Activated CD4-positive, alpha-beta T cell treated with anti-CD3 and anti-CD28 coated beads, Interleukin-2, amount 10 ng/mL, durations not matched to agents 7 days and 5 days (primary cell): ENCODE measurements around the gene FOXD2. TPM values are rescaled to one million over a fixed set of nuclear protein-coding genes. Genes with fewer than 3 reads are reported as not detected.

ENCODE experiments used
- CTCF ChIA-PET: fragments of 350-600 bp; sonication (Branson Sonifier 250); formaldehyde crosslinking; loops from one replicate; lab custom pipeline; 2021; ENCODE audit warnings: antibody characterized with exemption; lab: Charles Lee
- POLR2A ChIA-PET: fragments of 350-600 bp; sonication (Branson Sonifier 250); formaldehyde crosslinking; loops from one replicate; lab custom pipeline; 2021; ENCODE audit warnings: antibody characterized with exemption; lab: Charles Lee
- DNase-seq: peaks from one replicate; pipeline ENCODE4 v3.0.0-alpha.2; 2020
- H3K27ac Mint-ChIP-seq: one replicate; pipeline ENCODE4 v1.8.0; 2021; ENCODE audit warnings: mild to moderate bottlenecking, moderate library complexity, mixed read lengths
- H3K27me3 Mint-ChIP-seq: one replicate; pipeline ENCODE4 v1.8.0; 2021; ENCODE audit warnings: mixed read lengths
- H3K36me3 Mint-ChIP-seq: one replicate; pipeline ENCODE4 v1.8.0; 2021; ENCODE audit warnings: low read depth, mixed read lengths
- H3K4me1 Mint-ChIP-seq: one replicate; pipeline ENCODE4 v1.8.0; 2021; ENCODE audit warnings: mixed read lengths
- H3K4me3 Mint-ChIP-seq: one replicate; pipeline ENCODE4 v1.8.0; 2021; ENCODE audit warnings: mild to moderate bottlenecking, moderate library complexity, mixed read lengths
- H3K9me3 Mint-ChIP-seq: one replicate; pipeline ENCODE4 v1.8.0; 2021; ENCODE audit warnings: mixed read lengths
- total RNA-seq, 2 experiments: library from RNA; stranded (reverse); gene quantifications; one replicate each; pipeline ENCODE4 v1.2.3, GENCODE V29; 2021

Gene FOXD2
- total RNA-seq, 2 experiments from 2014 or later = 0.15 to 0.20 TPM

DNA sequence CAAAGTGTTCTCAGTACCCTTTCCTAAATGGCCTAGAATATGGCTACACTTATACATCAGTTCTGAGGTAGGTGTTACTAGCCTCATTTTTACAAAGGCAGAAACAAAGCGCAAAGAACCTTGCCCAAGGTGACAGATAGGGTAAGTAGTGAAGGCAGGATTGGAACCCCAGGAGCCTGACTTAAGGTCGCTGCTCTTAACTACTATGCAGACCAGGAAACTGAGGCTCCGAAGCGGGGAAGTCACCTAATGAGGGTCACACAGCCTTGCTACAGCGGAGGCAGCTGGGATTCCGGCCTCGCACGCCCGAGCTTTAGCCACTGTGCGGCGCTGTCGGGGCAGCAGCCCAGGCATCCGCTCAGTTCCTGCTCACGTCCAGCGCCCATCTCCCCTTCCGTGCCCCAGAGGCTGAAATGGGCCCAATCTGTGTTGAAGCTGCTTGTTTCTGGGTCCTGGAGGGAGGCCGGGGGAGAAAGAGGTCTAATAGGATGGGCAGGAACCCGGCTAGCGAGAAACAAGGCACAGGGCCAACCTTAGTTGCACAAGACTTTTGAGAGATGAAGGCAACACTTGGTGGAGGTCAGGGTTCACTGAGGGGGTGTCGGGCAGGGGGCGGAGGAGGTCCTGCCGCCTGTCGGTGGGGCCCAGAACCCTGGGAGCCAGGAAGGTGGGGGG is 1.4 kb upstream of the FOXD2 start:
- Mint-ChIP-seq H3K4me3 (peak overlapping the region; percentile 93), H3K9me3 (no peaks in the 10 kb centered on the region), H3K36me3 (peaks cover 28% of the 10 kb centered on the region), H3K27ac (peak overlapping the region; percentile 91), H3K27me3 (peaks cover 32% of the 10 kb centered on the region), H3K4me1 (peaks cover 45% of the 10 kb centered on the region)
- peak; percentile 79 for DNase-seq
- ChIA-PET POLR2A (no interaction called here), CTCF (interaction anchor here (0.6 to 4.6 kb wide), 14 partner anchors 8 to 290 kb away, joined by 3 to 36 read pairs (median 4); no protein-coding TSS in a partner anchor)

DNA sequence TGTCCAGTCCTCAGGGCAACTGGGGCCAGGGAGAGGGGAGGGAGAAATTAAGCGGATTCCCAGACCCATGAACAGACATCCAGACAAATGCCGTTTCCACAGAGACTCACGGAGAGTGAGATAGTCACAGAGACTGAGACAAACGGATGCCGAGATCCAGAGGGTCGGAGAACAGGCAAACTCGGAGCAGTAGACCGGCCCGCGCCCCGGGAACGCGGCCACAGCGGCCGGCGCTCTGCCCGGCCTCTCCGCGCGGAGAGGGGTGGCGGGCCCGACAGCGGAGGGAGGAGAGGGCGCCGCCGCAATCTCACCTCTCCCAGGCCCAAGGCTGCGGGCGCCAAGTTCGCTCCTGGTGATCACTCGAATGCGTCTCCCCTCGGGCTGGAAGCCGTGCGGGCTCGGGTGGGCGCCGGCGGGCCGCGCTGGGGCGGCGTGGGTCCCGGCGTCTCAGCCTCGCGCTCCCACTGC is 831 bp upstream of the FOXD2 start:
- H3K27me3 Mint-ChIP-seq = peaks cover 32% of the 10 kb centered on the region
- H3K36me3 Mint-ChIP-seq = peaks cover 27% of the 10 kb centered on the region
- DNase-seq = no peak
- no peaks in the 10 kb centered on the region for H3K9me3 Mint-ChIP-seq
- H3K4me3 Mint-ChIP-seq = peak overlapping the region; percentile 93
- H3K27ac Mint-ChIP-seq = peak overlapping the region; percentile 91
- ChIA-PET CTCF (interaction anchor here (0.7 to 4.6 kb wide), 45 partner anchors 8 to 291 kb away, joined by 3 to 36 read pairs (median 4); partner anchors contain the start of genes CMPK1, PDZK1IP1 and STIL), POLR2A (interaction anchor here (0.6 to 0.7 kb wide), 2 partner anchors 73 to 103 kb away, joined by 3 read pairs; partner anchors contain the start of gene CMPK1)
- H3K4me1 Mint-ChIP-seq = peaks cover 40% of the 10 kb centered on the region

DNA sequence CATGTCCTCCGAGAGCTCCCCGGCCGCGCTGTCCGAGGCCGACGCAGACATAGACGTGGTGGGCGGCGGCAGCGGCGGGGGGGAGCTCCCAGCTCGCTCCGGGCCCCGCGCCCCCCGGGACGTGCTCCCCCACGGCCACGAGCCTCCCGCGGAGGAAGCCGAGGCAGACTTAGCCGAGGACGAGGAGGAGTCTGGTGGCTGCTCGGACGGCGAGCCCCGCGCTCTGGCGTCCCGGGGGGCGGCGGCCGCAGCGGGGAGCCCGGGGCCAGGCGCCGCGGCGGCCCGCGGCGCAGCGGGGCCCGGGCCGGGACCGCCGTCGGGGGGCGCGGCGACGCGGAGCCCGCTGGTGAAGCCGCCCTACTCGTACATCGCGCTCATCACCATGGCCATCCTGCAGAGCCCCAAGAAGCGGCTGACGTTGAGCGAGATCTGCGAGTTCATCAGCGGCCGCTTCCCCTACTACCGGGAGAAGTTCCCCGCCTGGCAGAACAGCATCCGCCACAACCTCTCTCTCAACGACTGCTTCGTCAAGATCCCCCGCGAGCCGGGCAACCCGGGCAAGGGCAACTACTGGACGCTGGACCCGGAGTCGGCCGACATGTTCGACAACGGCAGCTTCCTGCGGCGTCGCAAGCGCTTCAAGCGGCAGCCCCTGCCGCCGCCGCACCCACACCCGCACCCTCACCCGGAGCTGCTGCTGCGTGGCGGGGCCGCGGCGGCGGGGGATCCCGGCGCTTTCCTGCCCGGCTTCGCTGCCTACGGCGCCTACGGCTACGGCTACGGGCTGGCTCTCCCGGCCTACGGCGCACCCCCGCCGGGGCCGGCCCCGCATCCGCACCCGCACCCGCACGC is 547 bp downstream of the FOXD2 start:
- Mint-ChIP-seq H3K27ac (peak overlapping the region; percentile 66), H3K36me3 (peaks cover 14% of the 10 kb centered on the region), H3K4me3 (peak overlapping the region; percentile 66), H3K9me3 (no peaks in the 10 kb centered on the region), H3K27me3 (peaks cover 19% of the 10 kb centered on the region), H3K4me1 (peaks cover 27% of the 10 kb centered on the region)
- CTCF ChIA-PET = interaction anchor here (0.6 to 4.6 kb wide), 28 partner anchors 9 to 289 kb away, joined by 3 to 36 read pairs (median 5); partner anchors contain the start of genes PDZK1IP1 and STIL
- peak; percentile 33 for DNase-seq
- POLR2A ChIA-PET = no interaction called here

DNA sequence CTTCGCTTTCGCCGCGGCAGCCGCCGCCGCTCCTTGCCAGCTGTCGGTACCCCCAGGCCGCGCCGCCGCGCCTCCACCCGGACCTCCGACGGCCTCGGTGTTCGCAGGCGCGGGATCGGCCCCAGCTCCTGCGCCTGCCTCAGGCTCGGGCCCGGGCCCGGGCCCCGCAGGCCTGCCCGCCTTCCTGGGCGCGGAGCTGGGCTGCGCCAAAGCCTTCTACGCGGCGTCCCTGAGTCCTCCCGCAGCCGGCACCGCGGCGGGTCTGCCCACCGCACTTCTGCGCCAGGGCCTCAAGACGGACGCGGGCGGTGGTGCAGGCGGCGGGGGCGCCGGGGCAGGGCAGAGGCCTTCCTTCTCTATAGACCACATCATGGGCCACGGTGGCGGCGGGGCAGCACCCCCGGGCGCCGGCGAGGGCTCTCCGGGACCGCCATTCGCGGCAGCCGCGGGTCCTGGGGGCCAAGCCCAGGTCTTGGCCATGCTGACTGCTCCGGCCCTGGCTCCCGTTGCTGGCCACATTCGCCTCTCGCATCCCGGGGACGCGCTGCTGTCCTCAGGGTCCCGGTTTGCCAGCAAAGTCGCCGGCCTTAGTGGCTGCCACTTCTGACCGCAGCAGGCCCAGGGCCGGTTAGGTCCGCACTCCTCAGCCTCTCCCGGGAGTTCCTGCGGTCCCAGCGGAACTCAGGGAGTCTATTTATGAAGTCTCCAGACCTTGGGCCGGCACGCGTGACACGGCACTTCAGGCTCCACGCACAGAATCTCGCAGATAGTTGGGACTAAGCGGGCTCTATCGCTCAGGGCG is 1.4 kb downstream of the FOXD2 start:
- peak overlapping the region; percentile 32 for H3K4me3 Mint-ChIP-seq
- peaks cover 28% of the 10 kb centered on the region for H3K4me1 Mint-ChIP-seq
- H3K27me3 Mint-ChIP-seq = peaks cover 11% of the 10 kb centered on the region
- no peak for DNase-seq
- peak overlapping the region; percentile 36 for H3K27ac Mint-ChIP-seq
- no peaks in the 10 kb centered on the region for H3K9me3 Mint-ChIP-seq
- peaks cover 10% of the 10 kb centered on the region for H3K36me3 Mint-ChIP-seq
- POLR2A ChIA-PET = no interaction called here
- CTCF ChIA-PET = interaction anchor here (0.8 to 4.6 kb wide), 8 partner anchors 10 to 286 kb away, joined by 3 to 36 read pairs (median 8); no protein-coding TSS in a partner anchor

DNA sequence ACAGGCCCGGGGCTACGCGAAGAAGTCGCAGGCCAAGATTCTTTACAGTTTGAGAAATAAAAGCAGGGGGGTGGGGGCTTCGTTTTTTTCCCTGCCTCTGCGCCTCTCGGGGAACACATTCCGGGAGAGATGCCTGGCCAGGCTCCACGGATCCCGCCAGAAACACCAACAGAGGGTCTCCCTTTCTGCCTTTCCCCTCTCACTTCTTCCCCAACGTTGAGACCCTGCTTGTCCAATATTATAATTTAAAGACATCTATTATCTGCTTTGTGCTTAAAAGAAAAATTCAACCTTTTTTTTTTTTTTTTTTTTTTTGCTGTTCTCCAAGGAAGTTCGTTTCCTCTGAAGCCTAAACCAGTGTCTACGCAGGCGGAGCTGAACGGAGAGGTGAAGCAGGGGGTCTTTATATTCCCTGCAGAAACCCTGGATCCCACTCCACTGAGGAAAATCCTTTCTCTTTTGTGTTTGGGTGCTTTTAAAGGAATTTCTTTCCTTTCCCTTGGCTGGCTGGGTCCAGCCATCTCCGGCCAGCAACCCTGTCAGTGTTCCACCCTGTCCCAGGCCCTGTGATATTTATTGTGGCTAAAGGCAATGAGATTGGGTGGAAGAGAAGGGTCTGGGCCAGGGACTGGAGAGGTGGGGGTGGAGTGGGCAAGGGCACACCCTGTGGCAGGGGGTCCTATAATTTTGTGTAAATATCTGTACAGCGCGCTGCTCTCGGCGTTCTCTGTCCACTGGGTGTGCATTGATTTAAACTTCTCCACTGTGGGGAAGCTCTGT is 2.2 kb downstream of the FOXD2 start:
- Mint-ChIP-seq H3K9me3 (no peaks in the 10 kb centered on the region), H3K27ac (peak overlapping the region; percentile 36), H3K36me3 (peaks cover 3% of the 10 kb centered on the region), H3K27me3 (peaks cover 3% of the 10 kb centered on the region), H3K4me1 (peaks cover 29% of the 10 kb centered on the region), H3K4me3 (peak overlapping the region; percentile 32)
- no peak for DNase-seq
- POLR2A ChIA-PET = no interaction called here
- CTCF ChIA-PET = interaction anchor here (0.9 to 2.2 kb wide), 2 partner anchors 271 to 278 kb away, joined by 3 to 7 read pairs; no protein-coding TSS in a partner anchor

DNA sequence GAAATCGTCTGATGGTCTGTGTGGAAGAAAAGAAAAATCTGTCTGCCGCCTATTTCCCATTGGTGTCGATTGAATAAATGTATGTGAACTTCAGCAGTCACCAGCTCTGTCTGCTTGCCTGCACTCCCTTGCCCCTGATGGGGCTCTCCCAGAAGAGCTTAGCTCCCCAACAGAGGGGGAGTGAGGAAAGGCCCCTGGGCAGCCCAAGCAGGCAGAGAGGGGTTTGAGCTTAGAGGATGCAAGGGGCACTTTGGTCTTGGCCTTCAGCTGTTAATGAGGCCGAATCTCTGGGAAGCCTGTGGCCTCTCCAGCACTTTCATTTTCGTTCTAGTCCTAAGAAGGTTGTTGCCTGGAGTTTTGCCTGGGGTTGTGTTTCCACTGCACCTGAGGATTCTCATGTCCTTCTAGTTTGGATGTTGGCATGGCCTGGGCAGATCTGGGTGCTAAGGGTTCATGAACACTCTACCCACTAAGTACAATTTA is 2.8 kb downstream of the FOXD2 start:
- Mint-ChIP-seq H3K4me3 (no peak overlapping the region), H3K9me3 (no peaks in the 10 kb centered on the region), H3K27me3 (peaks cover 3% of the 10 kb centered on the region), H3K36me3 (peaks cover 1% of the 10 kb centered on the region), H3K27ac (no peak overlapping the region), H3K4me1 (peaks cover 30% of the 10 kb centered on the region)
- ChIA-PET CTCF (interaction anchor here (0.9 to 2.2 kb wide), 4 partner anchors 9 to 277 kb away, joined by 3 to 8 read pairs (median 6); no protein-coding TSS in a partner anchor), POLR2A (no interaction called here)
- DNase-seq = no peak

DNA sequence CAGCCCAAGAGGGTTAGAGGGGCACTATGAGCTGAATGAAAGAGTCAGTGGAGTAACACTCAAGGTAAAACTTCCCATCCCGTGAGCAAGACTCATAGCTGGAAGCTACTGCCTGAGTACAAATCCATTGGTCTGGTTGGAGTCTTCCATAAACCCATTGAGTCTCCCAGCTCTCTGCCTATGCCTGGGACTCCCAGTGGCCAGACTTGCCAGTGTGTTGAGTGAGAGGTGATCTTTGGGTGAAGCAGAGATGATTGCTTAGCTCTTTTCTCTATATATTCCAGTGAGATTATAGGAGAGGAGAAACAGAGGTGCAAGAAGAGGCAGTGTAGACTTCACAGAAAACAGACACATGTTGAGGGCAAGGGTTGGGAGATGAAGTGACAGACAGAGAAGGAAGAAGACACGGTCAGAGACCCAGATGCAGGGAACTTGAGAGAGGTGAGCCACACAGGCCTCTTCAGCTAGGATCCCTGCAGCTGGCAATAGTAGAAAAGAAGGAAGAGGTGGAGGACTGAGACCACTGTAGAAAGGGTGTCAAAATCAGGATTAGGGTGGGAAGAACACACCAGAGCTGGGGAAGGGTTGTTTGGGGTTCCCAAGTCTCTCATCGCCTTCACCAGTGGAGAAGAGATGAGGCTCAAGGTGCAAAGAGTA is 3.7 kb downstream of the FOXD2 start:
- no peaks in the 10 kb centered on the region for H3K9me3 Mint-ChIP-seq

DNA sequence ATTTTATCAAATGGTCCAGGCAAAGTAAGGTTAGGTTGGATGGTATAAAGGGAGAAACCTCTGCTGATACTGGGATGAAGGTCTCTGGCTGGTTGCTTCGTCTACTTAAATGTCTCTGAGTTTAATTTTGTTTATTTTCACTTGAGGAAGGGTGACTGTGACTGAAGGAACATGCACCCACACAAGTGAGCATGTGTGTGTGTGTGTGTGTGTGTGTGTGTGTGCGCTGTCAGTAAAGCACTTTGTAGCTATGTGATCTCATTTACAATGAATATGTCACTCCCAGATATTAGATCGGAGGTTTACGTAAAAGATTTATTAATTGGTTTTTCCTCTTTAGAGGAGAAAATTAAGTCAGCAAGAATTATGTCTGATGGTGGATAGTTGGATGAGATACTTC is 4.4 kb downstream of the FOXD2 start:
- peaks cover 22% of the 10 kb centered on the region for H3K4me1 Mint-ChIP-seq
- peaks cover 3% of the 10 kb centered on the region for H3K27me3 Mint-ChIP-seq
- POLR2A ChIA-PET = no interaction called here
- H3K9me3 Mint-ChIP-seq = no peaks in the 10 kb centered on the region
- no peak overlapping the region for H3K4me3 Mint-ChIP-seq
- no peak overlapping the region for H3K27ac Mint-ChIP-seq
- no peaks in the 10 kb centered on the region for H3K36me3 Mint-ChIP-seq
- DNase-seq = no peak
- CTCF ChIA-PET = interaction anchor here (1.0 to 2.2 kb wide), 5 partner anchors 7 to 269 kb away, joined by 3 to 8 read pairs (median 4); no protein-coding TSS in a partner anchor

More for the DNA sequence above, 3.7 kb downstream of the FOXD2 start:
- DNase-seq = no peak
- Mint-ChIP-seq H3K4me3 (no peak overlapping the region), H3K27me3 (peaks cover 3% of the 10 kb centered on the region), H3K36me3 (no peaks in the 10 kb centered on the region), H3K4me1 (peaks cover 24% of the 10 kb centered on the region), H3K27ac (no peak overlapping the region)
- ChIA-PET POLR2A (no interaction called here), CTCF (interaction anchor here (1.0 to 2.2 kb wide), 5 partner anchors 8 to 269 kb away, joined by 3 to 8 read pairs (median 4); no protein-coding TSS in a partner anchor)

DNA sequence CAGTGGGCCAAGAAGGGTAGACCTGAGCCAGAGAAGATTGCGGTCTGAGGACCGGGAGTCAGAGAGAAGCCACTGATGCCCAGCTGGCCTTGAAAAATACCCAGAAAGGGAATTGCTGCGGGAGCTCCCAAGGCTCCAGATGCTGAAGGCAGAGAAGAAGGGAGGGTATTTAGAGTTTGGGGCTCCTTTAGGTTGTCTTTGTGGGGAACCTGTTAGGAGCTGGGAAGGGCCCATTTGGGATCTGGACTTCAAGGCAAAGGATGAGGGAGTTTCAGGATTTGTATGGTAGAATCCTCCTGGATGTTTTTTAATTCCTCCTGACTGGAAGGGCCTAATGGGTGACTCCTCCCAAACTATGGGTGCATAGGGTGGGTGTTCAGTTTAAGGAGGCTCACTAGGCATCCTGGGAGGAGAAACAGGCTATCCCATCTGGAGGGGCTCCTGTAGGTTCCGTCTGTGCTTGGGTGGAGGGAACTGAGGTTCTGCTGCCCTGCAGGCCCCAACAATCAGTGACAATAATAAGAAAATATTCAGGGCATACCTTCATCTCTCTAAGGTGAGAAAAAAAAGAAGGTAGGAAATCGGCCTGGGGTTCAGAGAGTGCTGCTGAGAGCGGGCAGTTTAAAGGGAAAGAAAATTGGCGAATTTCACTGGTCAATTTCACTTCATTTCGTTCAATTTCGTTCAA is 5.1 kb downstream of the FOXD2 start:
- Mint-ChIP-seq H3K4me3 (no peak overlapping the region), H3K4me1 (peaks cover 22% of the 10 kb centered on the region), H3K27ac (peak overlapping the region; percentile 22), H3K9me3 (no peaks in the 10 kb centered on the region), H3K27me3 (peaks cover 5% of the 10 kb centered on the region), H3K36me3 (no peaks in the 10 kb centered on the region)
- POLR2A ChIA-PET = no interaction called here
- no peak for DNase-seq
- CTCF ChIA-PET = interaction anchor here (1.6 kb wide), 1 partner anchor 9 kb away, joined by 3 read pairs; no protein-coding TSS in a partner anchor

DNA sequence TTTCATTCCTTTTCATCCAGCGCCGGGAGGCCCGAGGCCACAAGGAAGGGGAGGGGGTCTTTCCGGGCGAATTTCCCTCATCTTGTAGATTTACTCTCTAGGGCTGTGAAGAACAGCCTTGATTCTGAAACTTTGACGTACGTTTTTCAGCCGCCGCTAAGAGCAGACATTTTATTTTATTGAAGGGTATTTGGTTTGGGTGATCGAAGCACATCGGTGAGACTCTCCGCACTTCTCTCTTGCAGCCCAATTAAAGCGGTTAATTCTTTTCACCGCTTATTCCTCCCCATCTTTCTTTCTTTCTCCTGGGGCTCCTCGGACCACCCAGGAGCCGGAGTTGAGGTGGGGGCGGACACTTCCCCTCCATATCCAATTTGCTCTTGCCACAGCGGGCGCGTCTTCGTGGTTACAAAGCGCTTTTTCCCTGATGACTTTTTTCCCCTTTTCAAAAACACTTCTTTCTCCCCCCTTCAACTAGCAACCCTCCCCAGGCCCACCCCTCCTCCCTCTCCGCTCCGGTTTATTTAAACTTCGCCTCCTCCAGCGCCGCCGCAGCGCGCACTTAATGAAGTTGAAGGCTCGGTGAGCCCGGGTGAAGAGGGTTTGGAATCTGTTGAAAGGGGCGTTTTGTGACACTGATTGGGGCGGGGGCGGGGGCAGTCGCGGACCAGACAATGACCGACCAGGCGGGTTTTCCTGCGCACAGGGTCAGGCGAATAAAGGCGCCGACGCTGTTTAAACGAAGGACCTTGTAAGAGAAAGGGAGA is 5.9 kb downstream of the FOXD2 start:
- H3K27ac Mint-ChIP-seq = peak overlapping the region; percentile 69
- no peak for DNase-seq
- POLR2A ChIA-PET = no interaction called here
- H3K4me1 Mint-ChIP-seq = peaks cover 20% of the 10 kb centered on the region
- H3K27me3 Mint-ChIP-seq = peaks cover 10% of the 10 kb centered on the region
- H3K9me3 Mint-ChIP-seq = no peaks in the 10 kb centered on the region
- peak overlapping the region; percentile 35 for H3K4me3 Mint-ChIP-seq
- CTCF ChIA-PET = interaction anchor here (0.7 to 1.1 kb wide), 3 partner anchors 8 to 59 kb away, joined by 4 to 5 read pairs (median 5); no protein-coding TSS in a partner anchor
- H3K36me3 Mint-ChIP-seq = no peaks in the 10 kb centered on the region
